ENCODE measurements around the gene CIRBP.

GRCh38 chr19:1271528-1272422, 2.6 kb downstream of the CIRBP start:
- TF ChIP-seq POLR2A (IDR thresholded peaks at IDR 0.05; ENCODE audit: extremely low read depth, insufficient read length) (no peak), MAX (IDR thresholded peaks at IDR 0.05; ENCODE audit: low read depth, low read length) (no peak), MYC (IDR thresholded peaks at IDR 0.05; ENCODE audit: low read depth, low read length) (no peak)
- TF ChIP-seq, protein P1, sequence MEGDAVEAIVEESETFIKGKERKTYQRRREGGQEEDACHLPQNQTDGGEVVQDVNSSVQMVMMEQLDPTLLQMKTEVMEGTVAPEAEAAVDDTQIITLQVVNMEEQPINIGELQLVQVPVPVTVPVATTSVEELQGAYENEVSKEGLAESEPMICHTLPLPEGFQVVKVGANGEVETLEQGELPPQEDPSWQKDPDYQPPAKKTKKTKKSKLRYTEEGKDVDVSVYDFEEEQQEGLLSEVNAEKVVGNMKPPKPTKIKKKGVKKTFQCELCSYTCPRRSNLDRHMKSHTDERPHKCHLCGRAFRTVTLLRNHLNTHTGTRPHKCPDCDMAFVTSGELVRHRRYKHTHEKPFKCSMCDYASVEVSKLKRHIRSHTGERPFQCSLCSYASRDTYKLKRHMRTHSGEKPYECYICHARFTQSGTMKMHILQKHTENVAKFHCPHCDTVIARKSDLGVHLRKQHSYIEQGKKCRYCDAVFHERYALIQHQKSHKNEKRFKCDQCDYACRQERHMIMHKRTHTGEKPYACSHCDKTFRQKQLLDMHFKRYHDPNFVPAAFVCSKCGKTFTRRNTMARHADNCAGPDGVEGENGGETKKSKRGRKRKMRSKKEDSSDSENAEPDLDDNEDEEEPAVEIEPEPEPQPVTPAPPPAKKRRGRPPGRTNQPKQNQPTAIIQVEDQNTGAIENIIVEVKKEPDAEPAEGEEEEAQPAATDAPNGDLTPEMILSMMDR (IDR thresholded peaks at IDR 0.05; ENCODE audit: low read depth, low read length) = no peak
